ENCODE results near the gene CCDC85C.

The CCDC85C gene

DNA sequence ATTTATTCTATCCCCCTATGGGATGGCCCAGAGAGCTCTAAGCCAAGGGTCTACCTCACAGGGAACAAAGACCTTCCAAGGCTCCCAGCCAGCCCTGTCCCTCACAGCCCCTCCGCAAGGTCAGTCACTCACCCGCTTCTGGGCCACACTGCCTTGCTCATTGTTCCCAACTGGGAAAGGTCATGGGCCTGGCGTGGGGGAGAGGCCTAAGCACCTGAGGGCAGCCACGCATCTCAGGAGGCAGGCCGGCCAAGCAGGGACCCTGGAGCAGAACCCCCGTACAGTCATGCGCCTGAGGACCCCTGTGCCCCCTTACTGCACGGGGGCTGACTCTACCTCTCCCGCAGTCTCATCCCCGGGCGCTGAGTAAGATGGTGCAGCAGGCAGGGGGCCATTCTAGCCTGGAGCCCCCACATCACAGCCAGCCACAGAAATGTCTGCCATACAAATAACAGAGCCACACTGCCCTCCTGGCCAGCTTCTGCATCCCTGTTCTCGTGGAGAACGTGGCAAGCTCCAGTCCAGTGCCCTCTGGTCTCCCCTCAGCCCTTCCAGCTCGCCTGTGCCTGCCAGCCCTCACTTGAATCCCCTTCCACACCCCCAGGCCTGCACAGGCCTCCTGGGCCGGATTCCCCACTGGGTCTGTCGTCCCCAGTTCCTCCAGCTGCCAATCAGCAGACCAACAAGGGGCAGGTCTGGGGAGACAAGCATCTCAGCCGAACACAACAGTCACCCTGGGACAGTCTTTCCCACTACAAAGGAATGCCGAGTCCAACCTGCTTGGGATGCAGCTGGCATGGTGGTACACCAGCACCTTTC, 16.3 kb downstream of the CCDC85C start:
- no peak overlapping the region for H3K4me2 ChIP-seq

DNA sequence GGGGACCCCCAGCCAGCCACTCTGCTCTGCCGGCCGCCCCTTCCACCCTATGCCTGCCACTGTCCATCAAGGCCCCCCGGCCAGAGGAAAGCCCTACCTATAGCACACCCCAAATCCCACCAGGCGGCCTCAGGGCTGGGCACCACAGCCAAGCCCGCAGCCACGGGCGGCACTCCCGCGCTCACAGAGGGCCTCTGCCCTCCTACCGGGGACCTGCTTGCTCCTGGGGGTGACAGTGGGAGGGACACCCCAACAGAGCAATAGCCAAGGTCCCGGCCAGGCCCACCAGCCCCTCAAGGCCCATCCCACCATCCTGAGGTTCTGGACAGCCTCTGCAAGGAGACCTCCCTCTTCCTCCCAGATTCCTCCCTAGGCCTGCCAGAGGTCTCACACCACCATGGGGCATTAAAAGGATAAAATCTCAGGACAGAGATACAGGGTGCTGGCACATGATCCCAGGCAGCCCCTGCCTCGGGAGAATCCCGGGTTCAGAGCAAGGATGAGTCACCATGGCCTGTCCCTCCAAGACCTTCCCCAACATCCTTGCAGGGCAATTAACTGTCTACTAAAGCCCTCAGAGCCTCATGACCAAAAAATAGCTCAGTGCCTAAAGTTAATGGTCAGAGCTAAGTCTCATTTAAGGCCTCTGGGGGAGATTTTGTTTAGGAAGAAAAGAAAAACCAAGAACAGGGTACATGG, 17.1 kb downstream of the CCDC85C start:
- Histone ChIP-seq H2AFZ (ENCODE audit: low read depth) (no peak overlapping the region), H3K4me3 (IDR thresholded peaks at IDR 0.05; ENCODE audit: insufficient read depth, low read depth, low read length) (no peak overlapping the region), H3K9ac (no peak overlapping the region), H3K79me2 (ENCODE audit: insufficient read depth, low read depth) (no peaks in the 10 kb centered on the region), H3K27me3 (ENCODE audit: insufficient read depth, low read depth) (no peaks in the 10 kb centered on the region), H4K20me1 (ENCODE audit: insufficient read depth) (no peaks in the 10 kb centered on the region), H3K36me3 (ENCODE audit: insufficient read depth) (no peaks in the 10 kb centered on the region), H3K4me2 (no peak overlapping the region), H3K4me1 (ENCODE audit: low read depth, poor library complexity, severe bottlenecking) (no peaks in the 10 kb centered on the region), H3K27ac (no peak overlapping the region)
- TF ChIP-seq, protein P1, sequence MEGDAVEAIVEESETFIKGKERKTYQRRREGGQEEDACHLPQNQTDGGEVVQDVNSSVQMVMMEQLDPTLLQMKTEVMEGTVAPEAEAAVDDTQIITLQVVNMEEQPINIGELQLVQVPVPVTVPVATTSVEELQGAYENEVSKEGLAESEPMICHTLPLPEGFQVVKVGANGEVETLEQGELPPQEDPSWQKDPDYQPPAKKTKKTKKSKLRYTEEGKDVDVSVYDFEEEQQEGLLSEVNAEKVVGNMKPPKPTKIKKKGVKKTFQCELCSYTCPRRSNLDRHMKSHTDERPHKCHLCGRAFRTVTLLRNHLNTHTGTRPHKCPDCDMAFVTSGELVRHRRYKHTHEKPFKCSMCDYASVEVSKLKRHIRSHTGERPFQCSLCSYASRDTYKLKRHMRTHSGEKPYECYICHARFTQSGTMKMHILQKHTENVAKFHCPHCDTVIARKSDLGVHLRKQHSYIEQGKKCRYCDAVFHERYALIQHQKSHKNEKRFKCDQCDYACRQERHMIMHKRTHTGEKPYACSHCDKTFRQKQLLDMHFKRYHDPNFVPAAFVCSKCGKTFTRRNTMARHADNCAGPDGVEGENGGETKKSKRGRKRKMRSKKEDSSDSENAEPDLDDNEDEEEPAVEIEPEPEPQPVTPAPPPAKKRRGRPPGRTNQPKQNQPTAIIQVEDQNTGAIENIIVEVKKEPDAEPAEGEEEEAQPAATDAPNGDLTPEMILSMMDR (conservative IDR thresholded peaks at IDR 0.05; ENCODE audit: low read depth, low read length), result no peak

More for the DNA sequence above, 16.3 kb downstream of the CCDC85C start:
- Histone ChIP-seq H3K36me3 (ENCODE audit: insufficient read depth) (no peaks in the 10 kb centered on the region), H3K4me1 (ENCODE audit: low read depth, poor library complexity, severe bottlenecking) (no peaks in the 10 kb centered on the region), H3K27ac (no peak overlapping the region), H3K4me3 (IDR thresholded peaks at IDR 0.05; ENCODE audit: insufficient read depth, low read depth, low read length) (no peak overlapping the region), H3K79me2 (ENCODE audit: insufficient read depth, low read depth) (no peaks in the 10 kb centered on the region), H3K27me3 (ENCODE audit: insufficient read depth, low read depth) (no peaks in the 10 kb centered on the region), H4K20me1 (ENCODE audit: insufficient read depth) (no peaks in the 10 kb centered on the region), H3K9ac (no peak overlapping the region), H2AFZ (ENCODE audit: low read depth) (no peak overlapping the region)
- TF ChIP-seq, protein P1 (conservative IDR thresholded peaks at IDR 0.05; ENCODE audit: low read depth, low read length), result no peak

DNA sequence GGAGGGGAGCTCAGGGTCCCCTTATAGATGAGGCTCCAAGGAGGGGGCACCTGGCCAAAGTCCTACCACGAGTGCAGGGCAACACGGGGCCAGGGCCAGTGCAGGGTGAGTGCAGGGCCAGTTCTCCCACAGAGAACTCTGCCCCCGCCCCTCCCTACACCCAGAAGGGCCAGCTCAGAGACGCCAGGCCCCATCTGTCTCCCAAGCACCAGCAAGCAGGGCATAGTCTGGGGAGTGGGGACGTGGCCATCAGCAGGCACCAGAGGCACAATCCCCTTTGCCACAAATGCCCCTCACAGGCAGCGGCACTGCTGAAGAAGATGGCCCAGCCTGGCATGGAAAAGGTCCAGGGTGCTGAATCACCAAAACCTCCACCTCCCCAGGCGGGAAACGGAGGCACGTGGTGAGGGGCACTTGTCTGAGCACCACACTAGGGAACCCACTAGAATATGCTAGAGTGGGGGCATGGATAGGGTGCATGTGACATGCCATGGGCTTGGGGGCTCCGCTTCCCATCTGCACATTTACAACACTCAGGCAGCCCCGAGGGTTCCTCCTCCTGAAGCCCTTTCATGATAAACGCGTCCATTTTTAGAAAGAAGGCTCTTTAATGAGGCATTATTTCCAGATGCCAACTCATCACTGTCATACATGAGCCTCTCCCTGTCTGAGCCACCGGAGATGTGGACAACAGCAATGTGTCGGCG, 17.8 kb downstream of the CCDC85C start:
- H3K79me2 ChIP-seq (ENCODE audit: insufficient read depth, low read depth), result no peaks in the 10 kb centered on the region

DNA sequence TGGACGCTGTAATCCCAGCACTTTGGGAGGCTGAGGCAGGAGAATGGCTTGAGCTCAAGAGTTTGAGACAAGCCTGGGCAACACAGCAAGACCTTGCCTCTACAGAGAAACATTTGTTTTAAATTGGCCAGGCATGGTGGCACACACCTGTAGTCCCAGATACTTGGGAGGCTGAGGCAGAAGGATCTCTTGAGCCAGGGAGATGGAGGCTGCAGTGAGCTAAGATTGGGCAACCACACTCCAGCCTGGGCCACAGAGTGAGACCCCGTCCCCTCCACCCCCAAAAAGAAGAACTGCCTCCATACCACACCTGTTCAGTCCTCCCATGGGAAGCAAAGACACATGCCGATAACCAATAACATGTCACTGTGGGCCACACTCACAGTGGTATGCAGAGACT, 19.2 kb downstream of the CCDC85C start:
- no peak overlapping the region for H3K9ac ChIP-seq
- H3K36me3 ChIP-seq (ENCODE audit: insufficient read depth), result no peaks in the 10 kb centered on the region
- TF ChIP-seq, protein P1 (conservative IDR thresholded peaks at IDR 0.05; ENCODE audit: low read depth, low read length), result no peak
- no peak overlapping the region for H3K4me3 ChIP-seq (IDR thresholded peaks at IDR 0.05; ENCODE audit: insufficient read depth, low read depth, low read length)
- no peaks in the 10 kb centered on the region for H4K20me1 ChIP-seq (ENCODE audit: insufficient read depth)
- no peaks in the 10 kb centered on the region for H3K79me2 ChIP-seq (ENCODE audit: insufficient read depth, low read depth)
- no peak overlapping the region for H3K4me2 ChIP-seq
- H3K27me3 ChIP-seq (ENCODE audit: insufficient read depth, low read depth), result no peaks in the 10 kb centered on the region
- no peaks in the 10 kb centered on the region for H3K4me1 ChIP-seq (ENCODE audit: low read depth, poor library complexity, severe bottlenecking)
- H3K27ac ChIP-seq, result no peak overlapping the region
- H2AFZ ChIP-seq (ENCODE audit: low read depth), result no peak overlapping the region

More for the DNA sequence above, 17.8 kb downstream of the CCDC85C start:
- H3K27ac ChIP-seq, result no peak overlapping the region
- H3K4me1 ChIP-seq (ENCODE audit: low read depth, poor library complexity, severe bottlenecking), result no peaks in the 10 kb centered on the region
- no peak overlapping the region for H3K9ac ChIP-seq
- H3K4me2 ChIP-seq, result no peak overlapping the region
- TF ChIP-seq, protein P1 (conservative IDR thresholded peaks at IDR 0.05; ENCODE audit: low read depth, low read length), result no peak
- H4K20me1 ChIP-seq (ENCODE audit: insufficient read depth), result no peaks in the 10 kb centered on the region
- H3K27me3 ChIP-seq (ENCODE audit: insufficient read depth, low read depth), result no peaks in the 10 kb centered on the region
- no peaks in the 10 kb centered on the region for H3K36me3 ChIP-seq (ENCODE audit: insufficient read depth)
- H3K4me3 ChIP-seq (IDR thresholded peaks at IDR 0.05; ENCODE audit: insufficient read depth, low read depth, low read length), result no peak overlapping the region
- H2AFZ ChIP-seq (ENCODE audit: low read depth), result no peak overlapping the region

Measured in KMS-11 (cell line).